ENCODE results near the gene SORBS2.

SORBS2 gene

GRCh38 chr4:185800266-185800945 is 11.6 kb downstream of the SORBS2 start:
- no peak for DNase-seq

- no peak for DNase-seq
Observed at GRCh38 chr4:185799442-185799841, 12.6 kb downstream of the SORBS2 start.

- no peak for DNase-seq
Observed at GRCh38 chr4:185797596-185798338, 14.2 kb downstream of the SORBS2 start.

GRCh38 chr4:185797018-185797417 is 15.0 kb downstream of the SORBS2 start:
- DNase-seq: no peak

GRCh38 chr4:185796176-185796575 is 15.8 kb downstream of the SORBS2 start:
- no peak for DNase-seq

GRCh38 chr4:185794637-185795036 is 17.4 kb downstream of the SORBS2 start:
- DNase-seq: no peak

- no peak for DNase-seq
Observed at GRCh38 chr4:185793716-185794115, 18.3 kb downstream of the SORBS2 start.

GRCh38 chr4:185793116-185793485 is 18.9 kb downstream of the SORBS2 start:
- DNase-seq: no peak

GRCh38 chr4:185792384-185793115 is 19.4 kb downstream of the SORBS2 start:
- no peak for DNase-seq

- no peak for DNase-seq
Observed at GRCh38 chr4:185787926-185788679, 23.9 kb downstream of the SORBS2 start.

GRCh38 chr4:185786422-185786821 is 25.6 kb downstream of the SORBS2 start:
- no peak for DNase-seq

GRCh38 chr4:185783574-185783973 is 28.4 kb downstream of the SORBS2 start:
- no peak for DNase-seq

GRCh38 chr4:185782523-185782922 is 29.5 kb downstream of the SORBS2 start:
- no peak for DNase-seq

- DNase-seq: no peak
Observed at GRCh38 chr4:185781555-185782215, 30.3 kb downstream of the SORBS2 start.

GRCh38 chr4:185780472-185780871 is 31.5 kb downstream of the SORBS2 start:
- no peak for DNase-seq

GRCh38 chr4:185779517-185779916 is 32.5 kb downstream of the SORBS2 start:
- no peak for DNase-seq

GRCh38 chr4:185778307-185778706 is 33.7 kb downstream of the SORBS2 start:
- no peak for DNase-seq

GRCh38 chr4:185775792-185776555 is 36.0 kb downstream of the SORBS2 start:
- no peak for DNase-seq

GRCh38 chr4:185774845-185775680 is 36.9 kb downstream of the SORBS2 start:
- no peak for DNase-seq

GRCh38 chr4:185774131-185774653 is 37.8 kb downstream of the SORBS2 start:
- no peak for DNase-seq

GRCh38 chr4:185773419-185773818 is 38.6 kb downstream of the SORBS2 start:
- no peak for DNase-seq
